ENCODE data around the gene RBMS3. TPM values are rescaled to one million over a fixed set of nuclear protein-coding genes. Genes with fewer than 3 reads are reported as not detected.

The RBMS3 gene
- total RNA-seq, 1 donor from 2014 or later = 70.0 TPM

DNA sequence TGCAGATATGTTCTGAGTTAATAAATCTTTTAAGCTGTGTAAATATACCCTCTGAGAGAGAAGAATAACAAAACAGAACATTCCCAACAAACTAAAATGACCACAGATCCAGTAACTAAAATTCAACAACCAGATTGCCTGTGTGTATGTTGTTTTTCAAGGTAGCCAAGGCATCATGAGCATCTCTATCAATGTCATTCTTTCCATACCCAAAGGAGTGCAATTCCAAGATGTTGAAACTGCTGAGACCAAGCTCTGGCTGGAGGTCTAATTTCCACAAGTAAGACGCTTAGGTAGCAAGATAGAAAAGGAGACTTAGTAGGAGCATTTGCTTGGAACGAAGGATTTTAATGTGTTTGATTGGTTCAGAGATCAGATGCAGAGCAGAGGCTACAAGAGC, 276.3 kb downstream of the RBMS3 start:
- intact Hi-C loops (cut with DNase I) = no loop called here

DNA sequence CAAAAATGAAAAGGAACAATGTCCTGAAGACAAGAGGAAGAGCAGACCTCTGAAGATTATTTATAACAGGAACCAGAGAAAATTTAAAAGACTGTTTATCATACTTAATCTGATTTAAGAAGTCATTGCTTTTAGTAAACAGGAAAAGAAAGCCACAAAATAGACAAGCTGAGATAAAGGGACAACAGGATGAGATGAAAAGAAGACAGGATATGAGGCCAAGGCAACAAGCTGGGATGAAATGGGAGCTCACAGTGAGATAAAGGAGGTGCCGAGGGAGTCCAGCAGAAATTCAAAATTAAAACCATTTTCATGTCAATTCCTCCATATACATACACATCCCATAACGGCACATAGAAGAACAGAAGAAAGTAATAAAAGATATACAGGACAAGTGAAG, 277.0 kb downstream of the RBMS3 start:
- Histone ChIP-seq H3K4me3 (no peak overlapping the region), H3K27ac (no peak overlapping the region), H3K36me3 (no peaks in the 10 kb centered on the region), H3K4me1 (no peaks in the 10 kb centered on the region), H3K9me3 (no peaks in the 10 kb centered on the region), H3K27me3 (no peaks in the 10 kb centered on the region)
- no peak for DNase-seq (ENCODE audit: extremely low spot score in 2 of 2)
- TF ChIP-seq, protein P1, sequence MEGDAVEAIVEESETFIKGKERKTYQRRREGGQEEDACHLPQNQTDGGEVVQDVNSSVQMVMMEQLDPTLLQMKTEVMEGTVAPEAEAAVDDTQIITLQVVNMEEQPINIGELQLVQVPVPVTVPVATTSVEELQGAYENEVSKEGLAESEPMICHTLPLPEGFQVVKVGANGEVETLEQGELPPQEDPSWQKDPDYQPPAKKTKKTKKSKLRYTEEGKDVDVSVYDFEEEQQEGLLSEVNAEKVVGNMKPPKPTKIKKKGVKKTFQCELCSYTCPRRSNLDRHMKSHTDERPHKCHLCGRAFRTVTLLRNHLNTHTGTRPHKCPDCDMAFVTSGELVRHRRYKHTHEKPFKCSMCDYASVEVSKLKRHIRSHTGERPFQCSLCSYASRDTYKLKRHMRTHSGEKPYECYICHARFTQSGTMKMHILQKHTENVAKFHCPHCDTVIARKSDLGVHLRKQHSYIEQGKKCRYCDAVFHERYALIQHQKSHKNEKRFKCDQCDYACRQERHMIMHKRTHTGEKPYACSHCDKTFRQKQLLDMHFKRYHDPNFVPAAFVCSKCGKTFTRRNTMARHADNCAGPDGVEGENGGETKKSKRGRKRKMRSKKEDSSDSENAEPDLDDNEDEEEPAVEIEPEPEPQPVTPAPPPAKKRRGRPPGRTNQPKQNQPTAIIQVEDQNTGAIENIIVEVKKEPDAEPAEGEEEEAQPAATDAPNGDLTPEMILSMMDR (IDR thresholded peaks at IDR 0.05) = no peak
- TF ChIP-seq POLR2AphosphoS5 (IDR thresholded peaks at IDR 0.05; ENCODE audit: insufficient read depth in 1 of 2, low read depth in 1 of 2) = no peak
- TF ChIP-seq POLR2A (IDR thresholded peaks at IDR 0.05) = no peak
- intact Hi-C loops (cut with DNase I) = no loop called here

More for the DNA sequence above, 276.3 kb downstream of the RBMS3 start:
- TF ChIP-seq POLR2AphosphoS5 (IDR thresholded peaks at IDR 0.05; ENCODE audit: insufficient read depth in 1 of 2, low read depth in 1 of 2) (no peak), POLR2A (IDR thresholded peaks at IDR 0.05) (no peak)
- TF ChIP-seq, protein P1 (IDR thresholded peaks at IDR 0.05) = no peak
- no peak overlapping the region for H3K4me3 ChIP-seq
- DNase-seq (ENCODE audit: extremely low spot score in 2 of 2) = no peak
- no peaks in the 10 kb centered on the region for H3K9me3 ChIP-seq
- H3K4me1 ChIP-seq = no peaks in the 10 kb centered on the region
- H3K36me3 ChIP-seq = no peaks in the 10 kb centered on the region
- no peak overlapping the region for H3K27ac ChIP-seq
- H3K27me3 ChIP-seq = no peaks in the 10 kb centered on the region

DNA sequence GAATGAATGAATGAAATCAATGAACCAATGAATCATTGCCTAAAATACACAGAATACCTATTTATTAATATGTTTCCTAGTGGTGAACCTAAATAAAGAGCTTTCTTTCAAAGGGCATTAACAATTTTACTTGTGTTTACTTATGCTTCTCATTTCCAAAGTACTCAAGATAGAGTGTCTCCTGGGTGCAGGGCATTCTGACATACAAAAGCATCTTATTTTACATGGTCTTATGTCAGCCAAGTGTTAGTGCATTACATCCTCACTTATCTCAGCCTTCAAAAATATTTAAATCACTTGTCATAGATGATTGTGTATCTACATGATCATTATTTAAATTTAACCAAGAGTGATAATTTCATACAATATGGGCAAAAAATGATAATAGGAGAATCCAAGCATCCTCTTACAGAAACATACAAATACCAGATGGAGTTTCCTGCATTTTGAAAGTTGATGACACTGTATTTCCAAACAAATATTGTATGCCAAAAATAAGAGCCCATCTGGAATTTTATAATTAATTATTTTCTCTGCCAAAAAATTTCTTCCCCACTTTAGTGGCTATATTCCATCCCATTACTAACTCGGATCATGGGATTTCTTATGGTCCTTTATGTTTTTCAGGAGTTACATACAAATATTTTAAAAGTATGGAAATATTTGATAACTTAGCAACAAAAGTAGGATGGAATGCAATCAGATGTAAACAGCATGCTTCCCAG, 279.0 kb downstream of the RBMS3 start:
- TF ChIP-seq POLR2A (IDR thresholded peaks at IDR 0.05) (no peak), POLR2AphosphoS5 (IDR thresholded peaks at IDR 0.05; ENCODE audit: insufficient read depth in 1 of 2, low read depth in 1 of 2) (no peak)
- TF ChIP-seq, protein P1 (IDR thresholded peaks at IDR 0.05) = no peak
- H3K9me3 ChIP-seq = no peaks in the 10 kb centered on the region

DNA sequence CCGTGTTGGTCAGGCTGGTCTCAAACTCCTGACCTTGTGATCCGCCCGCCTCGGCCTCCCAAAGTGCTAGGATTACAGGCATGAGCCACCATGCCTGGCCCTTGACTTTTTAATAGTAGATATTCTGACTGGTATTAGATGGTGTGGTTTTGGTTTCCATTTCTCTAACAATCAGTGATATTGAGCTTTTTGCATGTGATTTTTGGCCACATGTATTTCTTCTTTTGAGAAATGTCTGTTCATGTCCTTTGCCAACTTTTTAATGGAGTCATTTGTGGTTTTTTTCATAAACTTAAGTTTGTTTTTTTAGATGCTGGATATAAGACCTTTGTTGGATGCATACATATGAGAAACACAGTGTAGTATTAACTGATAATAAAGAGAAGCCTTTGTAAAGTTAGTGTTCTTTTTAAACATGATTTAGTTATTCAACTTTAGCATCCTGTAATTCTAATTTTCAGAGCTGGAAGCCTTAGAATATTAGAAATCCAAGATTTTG, 280.8 kb downstream of the RBMS3 start:
- Histone ChIP-seq H3K27me3 (no peaks in the 10 kb centered on the region), H3K27ac (no peak overlapping the region), H3K4me3 (no peak overlapping the region), H3K9me3 (no peaks in the 10 kb centered on the region), H3K36me3 (no peaks in the 10 kb centered on the region), H3K4me1 (no peaks in the 10 kb centered on the region)
- TF ChIP-seq, protein P1 (IDR thresholded peaks at IDR 0.05) = no peak
- TF ChIP-seq POLR2A (IDR thresholded peaks at IDR 0.05) (no peak), POLR2AphosphoS5 (IDR thresholded peaks at IDR 0.05; ENCODE audit: insufficient read depth in 1 of 2, low read depth in 1 of 2) (no peak)
- intact Hi-C loops (cut with DNase I) = no loop called here
- no peak for DNase-seq (ENCODE audit: extremely low spot score in 2 of 2)

More for the DNA sequence above, 279.0 kb downstream of the RBMS3 start:
- no peaks in the 10 kb centered on the region for H3K27me3 ChIP-seq
- H3K4me3 ChIP-seq = no peak overlapping the region
- H3K36me3 ChIP-seq = no peaks in the 10 kb centered on the region
- no peak overlapping the region for H3K27ac ChIP-seq
- H3K4me1 ChIP-seq = no peaks in the 10 kb centered on the region
- intact Hi-C loops (cut with DNase I) = no loop called here
- DNase-seq (ENCODE audit: extremely low spot score in 2 of 2) = no peak

DNA sequence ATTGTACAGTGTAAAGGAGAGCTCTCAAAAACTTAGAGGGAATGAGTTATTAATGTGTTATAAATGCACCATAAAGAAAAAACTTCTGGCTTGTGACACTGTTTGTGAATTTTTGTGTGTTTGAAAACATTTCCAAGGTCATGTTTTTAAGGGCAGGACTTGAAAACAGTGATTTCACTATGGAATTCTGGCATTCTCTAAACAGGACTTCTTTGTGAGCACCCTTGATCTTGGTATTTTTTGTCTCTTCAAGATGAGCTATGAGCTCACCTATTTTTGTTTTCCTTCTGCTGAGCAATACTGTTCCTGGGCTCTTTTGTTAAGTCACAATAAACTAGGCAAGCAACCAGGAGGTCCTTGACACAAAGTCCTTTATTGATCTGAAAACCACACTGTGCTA, 284.4 kb downstream of the RBMS3 start:
- Histone ChIP-seq H3K36me3 (no peaks in the 10 kb centered on the region), H3K4me3 (no peak overlapping the region), H3K27me3 (no peaks in the 10 kb centered on the region), H3K4me1 (peaks cover 6% of the 10 kb centered on the region), H3K9me3 (no peaks in the 10 kb centered on the region), H3K27ac (no peak overlapping the region)
- no peak for DNase-seq (ENCODE audit: extremely low spot score in 2 of 2)
- TF ChIP-seq POLR2AphosphoS5 (IDR thresholded peaks at IDR 0.05; ENCODE audit: insufficient read depth in 1 of 2, low read depth in 1 of 2) (no peak), POLR2A (IDR thresholded peaks at IDR 0.05) (no peak)
- TF ChIP-seq, protein P1 (IDR thresholded peaks at IDR 0.05) = no peak
- intact Hi-C loops (cut with DNase I) = no loop called here

Data from vagina (tissue), 2 donors.